HepG2 (cell line): ENCODE measurements around the gene CDK17. TPM values are rescaled to one million over a fixed set of nuclear protein-coding genes. Genes with fewer than 3 reads are reported as not detected.
A peak's percentile ranks its signal among the peaks of the same experiment; 100 is the strongest.

Source experiments
- AGO2 ChIP-seq: fragments of 200-400 bp; formaldehyde crosslinking; optimal IDR thresholded peaks from 2 replicates; pipeline ENCODE3; 2017; ENCODE audit warnings: mild to moderate bottlenecking, low read depth, low read length, moderate library complexity
- ARID5B ChIP-seq: IDR thresholded peaks from 2 replicates; pipeline ENCODE4 v1.4.0; 2020; ENCODE audit warnings: mild to moderate bottlenecking, missing genetic modification reagents
- CAMTA2 ChIP-seq: sonication (generic); formaldehyde crosslinking; IDR thresholded peaks from 2 replicates; pipeline ENCODE4 v1.4.0; 2020; ENCODE audit warnings: mild to moderate bottlenecking, missing genetic modification reagents, borderline replicate concordance
- DNMT3B ChIP-seq: conservative IDR thresholded peaks from 2 replicates; pipeline ENCODE4 v1.6.1; 2016; ENCODE audit warnings: missing biosample characterization, control low read depth
- ETV6 ChIP-seq: sonication (generic); formaldehyde crosslinking; conservative IDR thresholded peaks from 2 replicates; pipeline ENCODE4 v1.4.0; 2020; ENCODE audit warnings: missing genetic modification reagents
- HOXA9 ChIP-seq: sonication (generic); formaldehyde crosslinking; IDR thresholded peaks from 2 replicates; pipeline ENCODE4 v1.8.1; 2022; ENCODE audit warnings: missing genetic modification reagents, mild to moderate bottlenecking, moderate library complexity, borderline replicate concordance
- LBX2 ChIP-seq: sonication (generic); formaldehyde crosslinking; IDR thresholded peaks from 2 replicates; pipeline ENCODE4 v1.5.0; 2020; ENCODE audit warnings: missing genetic modification reagents, mild to moderate bottlenecking, borderline replicate concordance
- MAX ChIP-seq: IDR thresholded peaks from 2 replicates; pipeline ENCODE4 v1.6.1; 2012; ENCODE audit warnings: inconsistent platforms
- MTERF4 ChIP-seq: sonication (generic); formaldehyde crosslinking; IDR thresholded peaks from 2 replicates; pipeline ENCODE4 v1.8.0; 2023; ENCODE audit warnings: mild to moderate bottlenecking, missing genetic modification reagents
- POLR2A ChIP-seq, 2 experiments: IDR thresholded peaks; 2 replicates each; pipeline ENCODE4 v1.6.1; 2011; ENCODE audit warnings: low read depth in 2 of 2, low read length in 2 of 2, mild to moderate bottlenecking in 1 of 2, moderate library complexity in 1 of 2; ENCODE audit not compliant: insufficient read depth in 1 of 2
- REST ChIP-seq, 2 experiments: IDR thresholded peaks; 2 replicates each; pipeline ENCODE4 v1.6.1; 2011 to 2012; ENCODE audit warnings: low read length in 2 of 2, borderline replicate concordance in 1 of 2, low read depth in 1 of 2, mild to moderate bottlenecking in 1 of 2, moderate library complexity in 1 of 2
- SNAI1 ChIP-seq: sonication (generic); formaldehyde crosslinking; IDR thresholded peaks from 2 replicates; pipeline ENCODE4 v1.5.0; 2020; ENCODE audit warnings: mild to moderate bottlenecking, missing genetic modification reagents, borderline replicate concordance
- TMF1 ChIP-seq: sonication (generic); formaldehyde crosslinking; IDR thresholded peaks from 2 replicates; pipeline ENCODE4 v1.8.1; 2022; ENCODE audit warnings: low read depth, missing genetic modification reagents
- ZNF296 ChIP-seq: sonication (generic); formaldehyde crosslinking; conservative IDR thresholded peaks from 2 replicates; pipeline ENCODE4 v1.5.0; 2020; ENCODE audit warnings: mild to moderate bottlenecking, missing genetic modification reagents
- ZNF3 ChIP-seq: IDR thresholded peaks from 2 replicates; pipeline ENCODE4 v1.7.0; 2017; ENCODE audit warnings: inconsistent platforms
- ZNF678 ChIP-seq: sonication (generic); formaldehyde crosslinking; IDR thresholded peaks from 2 replicates; pipeline ENCODE4 v1.4.0; 2020; ENCODE audit warnings: mild to moderate bottlenecking, missing genetic modification reagents
- ZNF766 ChIP-seq: sonication (generic); formaldehyde crosslinking; IDR thresholded peaks from 2 replicates; pipeline ENCODE4 v1.5.0; 2020; ENCODE audit warnings: missing genetic modification reagents, borderline replicate concordance
- ZNF839 ChIP-seq: sonication (generic); formaldehyde crosslinking; IDR thresholded peaks from 2 replicates; pipeline ENCODE4 v1.4.0; 2020; ENCODE audit warnings: missing genetic modification reagents, mild to moderate bottlenecking, borderline replicate concordance
- ZSCAN20 ChIP-seq: sonication (generic); formaldehyde crosslinking; IDR thresholded peaks from 2 replicates; pipeline ENCODE4 v1.4.0; 2020; ENCODE audit warnings: missing genetic modification reagents, mild to moderate bottlenecking, borderline replicate concordance
- polyA plus RNA-seq, 8 experiments: library from polyadenylated mRNA; depleted of rRNA in 3 of 8; stranded (reverse) in 7 of 8; unstranded in 1 of 8; fragments of >200 nt; fragmentation: Illumina TruSeq in 4 of 8; extraction: Trizol in 4 of 8; gene quantifications; 2 replicates each; pipeline versions ENCODE4 v1.2.1 to v1.2.3, GENCODE V29; 2011 to 2016; ENCODE audit warnings: low read depth in 4 of 8, missing spikeins in 1 of 8, mixed read lengths in 1 of 8; ENCODE audit not compliant: insufficient read depth in 1 of 8
- total RNA-seq, 5 experiments: library from RNA; depleted of rRNA; stranded (reverse); fragments of >200 nt; fragmentation: Illumina TruSeq; extraction: Trizol; gene quantifications; 2 replicates each; pipeline ENCODE4 v1.2.3, GENCODE V29; 2016; ENCODE audit warnings: low read depth in 1 of 5

CDK17 gene
- total and polyA plus RNA-seq, 2 of the 13 experiments (the other 11 are each of a cell fraction or from before 2014, with no cell fraction given): 9.9 to 22.3 TPM

- peak; percentile 7; the same call in 1 of the 2 replicates for TF ChIP-seq ZSCAN20 (CRISPR knock-in tag)
- TF ChIP-seq LBX2 (CRISPR knock-in tag): 0 out of 2 replicates have a peak, but pooled peaks have one; percentile 13
- no peak for TF ChIP-seq ARID5B (CRISPR knock-in tag)
- TF ChIP-seq POLR2A (IDR thresholded peaks at IDR 0.05; ENCODE audit: insufficient read depth in 1 of 2, low read depth in 2 of 2, low read length in 2 of 2): peak; percentile 59 to 77
- no peak for TF ChIP-seq MTERF4 (CRISPR knock-in tag)
- TF ChIP-seq CAMTA2 (CRISPR knock-in tag): 0 out of 2 replicates have a peak, but pooled peaks have one; percentile 56
- TF ChIP-seq ZNF766 (CRISPR knock-in tag): peak; percentile 66; the same call in 1 of the 2 replicates
- 0 out of 2 replicates have a peak, but pooled peaks have one; percentile 11 for TF ChIP-seq ETV6
- TF ChIP-seq AGO2: peak; percentile 72
- TF ChIP-seq ZNF678: no peak
- no peak for TF ChIP-seq HOXA9
- no peak for TF ChIP-seq ZNF3 (CRISPR knock-in tag)
- TF ChIP-seq ZNF839 (CRISPR knock-in tag): 0 out of 2 replicates have a peak, but pooled peaks have one; percentile 19
- 0 out of 2 replicates have a peak, but pooled peaks have one; percentile 30 for TF ChIP-seq TMF1 (CRISPR knock-in tag)
- TF ChIP-seq MAX: peak; percentile 56
- no peak for TF ChIP-seq DNMT3B (CRISPR knock-in tag)
- peak in 1 of 2 experiments; percentile 21; a peak in 1 of 4 replicates for TF ChIP-seq REST (IDR thresholded peaks at IDR 0.05; ENCODE audit: borderline replicate concordance in 1 of 2, low read depth in 1 of 2, low read length in 2 of 2)
- no peak for TF ChIP-seq ZNF296
- TF ChIP-seq SNAI1 (CRISPR knock-in tag): no peak
Measured at GRCh38 chr12:96399919-96400630, at the start of gene CDK17 (continued).
